Measurements from ENCODE around the gene CDKAL1.
"Not testable (repeated sequence)": the region's sequence is repeated elsewhere in the genome, so short reads cannot be mapped to it uniquely, and the experiment has no call there.

Gene CDKAL1

GRCh38 chr6:20711518-20711917, 177.3 kb downstream of the CDKAL1 start:
- no peak for DNase-seq

- no peak for DNase-seq
These were observed 177.8 kb downstream of the CDKAL1 start for GRCh38 chr6:20712011-20712410.

GRCh38 chr6:20715135-20715806, 181.0 kb downstream of the CDKAL1 start:
- peak; percentile 30 for DNase-seq

- DNase-seq: no peak
These were observed 182.6 kb downstream of the CDKAL1 start for GRCh38 chr6:20716865-20717264.

GRCh38 chr6:20717743-20718142, 183.5 kb downstream of the CDKAL1 start:
- DNase-seq: no peak

- peak; percentile 23 for DNase-seq
These were observed 184.7 kb downstream of the CDKAL1 start for GRCh38 chr6:20718705-20719653.

- no peak for DNase-seq
These were observed 185.7 kb downstream of the CDKAL1 start for GRCh38 chr6:20719980-20720379.

- not testable (repeated sequence) for DNase-seq
These were observed 186.9 kb downstream of the CDKAL1 start for GRCh38 chr6:20721121-20721520.

GRCh38 chr6:20722455-20722854, 188.2 kb downstream of the CDKAL1 start:
- no peak for DNase-seq

GRCh38 chr6:20723236-20723635, 189.0 kb downstream of the CDKAL1 start:
- no peak for DNase-seq

GRCh38 chr6:20724443-20725190, 190.4 kb downstream of the CDKAL1 start:
- no peak for DNase-seq

- not testable (repeated sequence) for DNase-seq
These were observed 191.0 kb downstream of the CDKAL1 start for GRCh38 chr6:20725235-20725634.

- DNase-seq: no peak
These were observed 194.8 kb downstream of the CDKAL1 start for GRCh38 chr6:20729086-20729485.

GRCh38 chr6:20732362-20732761, 198.1 kb downstream of the CDKAL1 start:
- DNase-seq: not testable (repeated sequence)

- no peak for DNase-seq
These were observed 198.6 kb downstream of the CDKAL1 start for GRCh38 chr6:20732896-20733295.

GRCh38 chr6:20737912-20738311, 203.7 kb downstream of the CDKAL1 start:
- DNase-seq: no peak

- no peak for DNase-seq
These were observed 205.8 kb downstream of the CDKAL1 start for GRCh38 chr6:20740088-20740487.

GRCh38 chr6:20740727-20741126, 206.5 kb downstream of the CDKAL1 start:
- no peak for DNase-seq

- DNase-seq: no peak
These were observed 207.2 kb downstream of the CDKAL1 start for GRCh38 chr6:20741490-20741889.

GRCh38 chr6:20744911-20745557, 210.8 kb downstream of the CDKAL1 start:
- DNase-seq: no peak

GRCh38 chr6:20746024-20746423, 211.8 kb downstream of the CDKAL1 start:
- no peak for DNase-seq

GRCh38 chr6:20746805-20747558, 212.7 kb downstream of the CDKAL1 start:
- DNase-seq: no peak

Data from fibroblast of skin of scalp (primary cell).